GM10248 (cell line): ENCODE measurements around the gene TMCO4.
A peak's percentile ranks its signal among the peaks of the same experiment; 100 is the strongest.

ENCODE experiments used
- CTCF ChIA-PET: fragments of 300-600 bp; sonication (Branson Sonifier 250); formaldehyde crosslinking; extraction: SDS; loops from one replicate; lab custom pipeline; 2021; ENCODE audit warnings: antibody characterized with exemption; lab: Yijun Ruan, JAX
- POLR2A ChIA-PET: fragments of 350-650 bp; sonication (Branson Sonifier 250); formaldehyde crosslinking; extraction: SDS; loops from one replicate; lab custom pipeline; 2020; ENCODE audit warnings: antibody characterized with exemption; lab: Yijun Ruan, JAX
- DNase-seq: peaks from one replicate; pipeline ENCODE4 v3.0.0; 2012; ENCODE audit errors: extremely low spot score
- CTCF ChIP-seq: IDR thresholded peaks from 2 replicates; pipeline ENCODE4 v1.5.1; 2012; ENCODE audit warnings: mild to moderate bottlenecking, low read depth; ENCODE audit errors: extremely low read depth, missing control alignments, control extremely low read depth

TMCO4 gene

GRCh38 chr1:19813643-19813960 lies 13.9 kb upstream of the TMCO4 start:
- CTCF ChIA-PET = interaction anchor here (0.7 to 3.6 kb wide), 7 partner anchors 10 to 162 kb away, joined by 3 to 16 read pairs (median 3); no protein-coding TSS in a partner anchor
- TF ChIP-seq CTCF = no peak
- no peak for DNase-seq
- POLR2A ChIA-PET = no interaction called here

- CTCF ChIA-PET = interaction anchor here (0.7 to 3.6 kb wide), 8 partner anchors 10 to 163 kb away, joined by 3 to 24 read pairs (median 4); no protein-coding TSS in a partner anchor
- DNase-seq = no peak
- POLR2A ChIA-PET = no interaction called here
- TF ChIP-seq CTCF = no peak
Measured at GRCh38 chr1:19812875-19813642, 13.3 kb upstream of the TMCO4 start.

GRCh38 chr1:19811206-19811851 lies 11.6 kb upstream of the TMCO4 start:
- CTCF ChIA-PET = interaction anchor here (0.8 to 3.6 kb wide), 8 partner anchors 10 to 150 kb away, joined by 3 to 24 read pairs (median 8); no protein-coding TSS in a partner anchor
- peak; percentile 81 for TF ChIP-seq CTCF
- POLR2A ChIA-PET = no interaction called here
- peak; percentile 75 for DNase-seq

GRCh38 chr1:19809044-19809750 lies 9.5 kb upstream of the TMCO4 start:
- CTCF ChIA-PET = interaction anchor here (1.2 to 2.6 kb wide), 5 partner anchors 14 to 147 kb away, joined by 3 to 15 read pairs (median 3); no protein-coding TSS in a partner anchor
- DNase-seq = no peak
- no peak for TF ChIP-seq CTCF
- POLR2A ChIA-PET = no interaction called here

GRCh38 chr1:19808351-19808750 lies 8.6 kb upstream of the TMCO4 start:
- TF ChIP-seq CTCF = no peak
- no peak for DNase-seq
- ChIA-PET CTCF (interaction anchor here (1.2 to 2.6 kb wide), 3 partner anchors 46 to 147 kb away, joined by 3 to 15 read pairs (median 10); no protein-coding TSS in a partner anchor), POLR2A (no interaction called here)

GRCh38 chr1:19804831-19805251 lies 5.1 kb upstream of the TMCO4 start:
- ChIA-PET CTCF (interaction anchor here (1.3 to 1.7 kb wide), 2 partner anchors 18 to 89 kb away, joined by 4 to 5 read pairs; no protein-coding TSS in a partner anchor), POLR2A (no interaction called here)
- no peak for DNase-seq
- no peak for TF ChIP-seq CTCF
